Nephron (organoid): ENCODE measurements around the gene LRRC8D.

Source experiments
- H3K27ac Mint-ChIP-seq, 3 experiments: 2 replicates each; pipeline ENCODE4 v1.8.0; 2020; ENCODE audit warnings: mixed read lengths in 3 of 3, mild to moderate bottlenecking in 2 of 3, moderate library complexity in 1 of 3
- H3K27me3 Mint-ChIP-seq: 2 replicates; pipeline ENCODE4 v1.8.0; 2021; ENCODE audit warnings: low read depth, mild to moderate bottlenecking, moderate library complexity, mixed read lengths
- H3K36me3 Mint-ChIP-seq: 2 replicates; pipeline ENCODE4 v1.8.0; 2020; ENCODE audit warnings: low read depth, mixed read lengths
- H3K4me1 Mint-ChIP-seq: 2 replicates; pipeline ENCODE4 v1.8.0; 2020; ENCODE audit warnings: mixed read lengths
- H3K4me3 Mint-ChIP-seq, 3 experiments: 2 replicates each; pipeline ENCODE4 v1.8.0; 2020; ENCODE audit warnings: mild to moderate bottlenecking in 3 of 3, mixed read lengths in 3 of 3, moderate library complexity in 2 of 3
- H3K9me3 Mint-ChIP-seq: 2 replicates; pipeline ENCODE4 v1.8.0; 2020; ENCODE audit warnings: mixed read lengths
- TF ChIP-seq, protein P1 (sequence below), 3 experiments: fragments of 200-600 bp; sonication (generic); IDR thresholded peaks; one replicate each; pipeline ENCODE4 v1.5.0; 2021; ENCODE audit warnings: antibody characterized with exemption in 3 of 3; ENCODE audit not compliant: unreplicated experiment in 3 of 3

LRRC8D gene

DNA sequence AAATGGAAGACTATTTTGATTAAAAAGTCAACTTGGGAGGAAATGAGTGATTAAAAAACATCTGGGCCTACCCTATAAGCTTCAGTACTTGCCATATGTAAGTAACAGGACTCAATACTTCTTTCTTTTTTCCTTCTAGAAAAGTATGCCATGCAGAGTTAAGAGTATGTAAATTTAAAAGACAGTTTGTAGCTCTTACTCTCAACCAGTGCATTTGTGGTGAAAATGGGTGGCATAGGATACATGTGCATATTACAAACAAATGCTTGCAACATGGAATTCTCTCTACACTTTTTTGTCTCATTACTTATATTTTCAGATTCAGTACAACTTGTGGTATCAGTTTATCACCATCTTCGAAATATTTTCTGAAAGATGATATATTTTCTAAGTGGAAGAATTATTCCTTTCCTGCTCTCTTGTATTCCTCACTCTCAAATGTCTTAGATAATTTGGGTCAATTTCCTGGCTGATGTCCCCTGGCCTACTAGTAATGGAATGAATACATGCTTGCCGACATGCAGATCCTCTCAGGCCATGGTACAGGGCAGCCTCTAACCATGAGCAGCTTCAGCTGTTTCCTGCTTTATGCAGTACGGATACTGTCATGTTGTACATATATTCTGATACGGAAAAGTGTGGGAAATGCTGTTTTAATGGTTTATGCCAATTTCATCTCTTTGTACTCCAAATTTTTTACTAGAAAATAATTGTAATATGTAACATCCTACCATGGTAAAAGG is 92.7 kb downstream of the LRRC8D start:
- Mint-ChIP-seq H3K4me3 (no peak overlapping the region), H3K4me1 (peaks cover 26% of the 10 kb centered on the region), H3K27ac (peak overlapping the region; percentile 18 to 59 (median 55))

DNA sequence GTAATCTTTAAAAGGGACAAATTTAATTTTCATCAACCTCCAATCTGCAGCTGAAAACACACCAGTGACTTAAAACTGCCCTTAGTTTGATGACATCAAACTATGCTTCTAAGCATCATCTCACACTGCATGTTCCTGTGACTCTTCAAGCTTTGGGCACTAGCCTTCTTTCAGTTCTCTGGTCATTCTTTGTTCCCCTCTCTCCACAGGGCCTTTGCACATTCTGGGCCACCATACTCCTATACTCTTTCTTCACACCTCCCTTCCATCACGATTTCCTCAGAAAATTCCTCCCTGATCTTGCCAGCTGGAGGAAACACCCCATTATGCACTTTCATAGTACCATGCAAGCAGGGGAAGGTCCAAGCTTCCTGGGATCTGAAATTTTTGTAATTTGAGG is 96.5 kb downstream of the LRRC8D start:
- Mint-ChIP-seq H3K4me3 (no peak overlapping the region), H3K4me1 (peaks cover 8% of the 10 kb centered on the region), H3K36me3 (peaks cover 6% of the 10 kb centered on the region), H3K27ac (no peak overlapping the region), H3K9me3 (no peaks in the 10 kb centered on the region), H3K27me3 (no peaks in the 10 kb centered on the region)
- TF ChIP-seq, protein P1, sequence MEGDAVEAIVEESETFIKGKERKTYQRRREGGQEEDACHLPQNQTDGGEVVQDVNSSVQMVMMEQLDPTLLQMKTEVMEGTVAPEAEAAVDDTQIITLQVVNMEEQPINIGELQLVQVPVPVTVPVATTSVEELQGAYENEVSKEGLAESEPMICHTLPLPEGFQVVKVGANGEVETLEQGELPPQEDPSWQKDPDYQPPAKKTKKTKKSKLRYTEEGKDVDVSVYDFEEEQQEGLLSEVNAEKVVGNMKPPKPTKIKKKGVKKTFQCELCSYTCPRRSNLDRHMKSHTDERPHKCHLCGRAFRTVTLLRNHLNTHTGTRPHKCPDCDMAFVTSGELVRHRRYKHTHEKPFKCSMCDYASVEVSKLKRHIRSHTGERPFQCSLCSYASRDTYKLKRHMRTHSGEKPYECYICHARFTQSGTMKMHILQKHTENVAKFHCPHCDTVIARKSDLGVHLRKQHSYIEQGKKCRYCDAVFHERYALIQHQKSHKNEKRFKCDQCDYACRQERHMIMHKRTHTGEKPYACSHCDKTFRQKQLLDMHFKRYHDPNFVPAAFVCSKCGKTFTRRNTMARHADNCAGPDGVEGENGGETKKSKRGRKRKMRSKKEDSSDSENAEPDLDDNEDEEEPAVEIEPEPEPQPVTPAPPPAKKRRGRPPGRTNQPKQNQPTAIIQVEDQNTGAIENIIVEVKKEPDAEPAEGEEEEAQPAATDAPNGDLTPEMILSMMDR (IDR thresholded peaks at IDR 0.05; ENCODE audit: unreplicated experiment in 3 of 3), result no peak

More for the DNA sequence above, 92.7 kb downstream of the LRRC8D start:
- H3K36me3 Mint-ChIP-seq, result no peaks in the 10 kb centered on the region
- TF ChIP-seq, protein P1 (IDR thresholded peaks at IDR 0.05; ENCODE audit: unreplicated experiment in 3 of 3), result no peak
- H3K9me3 Mint-ChIP-seq, result no peaks in the 10 kb centered on the region
- no peaks in the 10 kb centered on the region for H3K27me3 Mint-ChIP-seq

DNA sequence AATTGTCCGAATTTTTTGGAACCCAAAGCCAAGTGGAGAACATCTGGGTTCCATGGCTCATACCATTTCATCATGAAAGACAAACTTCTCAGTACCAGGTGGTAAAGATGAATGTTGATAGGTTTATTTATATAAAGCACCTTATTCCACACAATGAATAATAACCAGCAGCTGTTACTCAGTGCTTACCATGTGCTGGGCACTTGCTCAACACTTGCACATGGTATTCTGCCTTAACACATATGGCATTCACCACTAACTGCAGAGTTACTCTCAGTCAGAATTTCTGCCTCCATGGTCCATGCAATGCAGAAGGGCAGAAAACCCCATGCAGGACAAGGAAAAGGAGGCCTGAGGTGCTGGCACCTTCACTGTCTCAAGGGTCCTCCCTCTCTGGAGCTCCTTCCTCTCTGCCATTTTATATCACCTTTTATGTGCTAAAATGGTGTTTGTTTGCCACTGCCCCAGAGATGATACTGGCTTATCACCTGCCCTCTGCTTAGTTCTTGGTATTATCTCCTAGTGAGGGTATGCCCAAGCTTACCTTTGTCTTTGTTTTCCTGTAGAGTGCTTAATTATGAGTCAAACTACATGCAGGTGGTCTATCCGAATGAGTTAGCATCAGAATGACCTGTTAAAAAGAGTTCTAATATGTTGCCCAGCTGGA is 97.4 kb downstream of the LRRC8D start:
- H3K4me1 Mint-ChIP-seq, result peaks cover 8% of the 10 kb centered on the region
- H3K9me3 Mint-ChIP-seq, result peaks cover under 1% of the 10 kb centered on the region
- H3K27ac Mint-ChIP-seq, result peak overlapping the region in 2 of 3 experiments; percentile 4 to 15
- H3K36me3 Mint-ChIP-seq, result peaks cover 12% of the 10 kb centered on the region
- H3K4me3 Mint-ChIP-seq, result no peak overlapping the region
- TF ChIP-seq, protein P1 (IDR thresholded peaks at IDR 0.05; ENCODE audit: unreplicated experiment in 3 of 3), result no peak
- H3K27me3 Mint-ChIP-seq, result no peaks in the 10 kb centered on the region

- TF ChIP-seq, protein P1 (IDR thresholded peaks at IDR 0.05; ENCODE audit: unreplicated experiment in 3 of 3), result no peak
- H3K9me3 Mint-ChIP-seq, result peaks cover 6% of the 10 kb centered on the region
- no peak overlapping the region for H3K4me3 Mint-ChIP-seq
- peak overlapping the region in 2 of 3 experiments; percentile 4 to 15 for H3K27ac Mint-ChIP-seq
- peaks cover 8% of the 10 kb centered on the region for H3K4me1 Mint-ChIP-seq
- peaks cover 17% of the 10 kb centered on the region for H3K36me3 Mint-ChIP-seq
- H3K27me3 Mint-ChIP-seq, result no peaks in the 10 kb centered on the region
Observed at GRCh38 chr1:89918794-89919155, 97.9 kb downstream of the LRRC8D start.

DNA sequence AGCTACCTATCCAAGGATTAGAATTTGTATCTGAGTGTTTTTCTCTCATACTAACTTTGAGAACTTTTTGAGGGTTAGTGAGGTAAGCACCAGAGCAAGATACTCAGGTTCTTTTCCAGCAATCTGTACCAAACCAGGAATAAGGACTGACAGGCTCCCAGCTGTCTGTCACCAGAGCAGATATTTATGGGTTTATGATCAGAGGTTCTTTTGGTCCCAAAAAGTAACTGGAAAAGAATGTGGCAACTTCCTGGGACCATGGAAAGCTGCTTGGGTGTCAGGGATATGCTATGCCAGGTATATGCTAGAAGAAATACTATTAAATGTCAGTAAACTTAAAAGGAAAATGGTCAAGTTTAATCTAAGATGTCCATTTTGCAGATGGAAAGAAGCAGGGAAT is 98.3 kb downstream of the LRRC8D start:
- no peak overlapping the region for H3K27ac Mint-ChIP-seq
- H3K27me3 Mint-ChIP-seq, result no peaks in the 10 kb centered on the region
- TF ChIP-seq, protein P1 (IDR thresholded peaks at IDR 0.05; ENCODE audit: unreplicated experiment in 3 of 3), result no peak
- H3K4me3 Mint-ChIP-seq, result no peak overlapping the region
- H3K9me3 Mint-ChIP-seq, result peaks cover 10% of the 10 kb centered on the region
- H3K4me1 Mint-ChIP-seq, result peaks cover 8% of the 10 kb centered on the region
- peaks cover 21% of the 10 kb centered on the region for H3K36me3 Mint-ChIP-seq
